ENCODE measurements around the gene NRIP3.
A peak's percentile ranks its signal among the peaks of the same experiment; 100 is the strongest.
"Not testable (repeated sequence)": the region's sequence is repeated elsewhere in the genome, so short reads cannot be mapped to it uniquely, and the experiment has no call there.

The NRIP3 gene

DNA sequence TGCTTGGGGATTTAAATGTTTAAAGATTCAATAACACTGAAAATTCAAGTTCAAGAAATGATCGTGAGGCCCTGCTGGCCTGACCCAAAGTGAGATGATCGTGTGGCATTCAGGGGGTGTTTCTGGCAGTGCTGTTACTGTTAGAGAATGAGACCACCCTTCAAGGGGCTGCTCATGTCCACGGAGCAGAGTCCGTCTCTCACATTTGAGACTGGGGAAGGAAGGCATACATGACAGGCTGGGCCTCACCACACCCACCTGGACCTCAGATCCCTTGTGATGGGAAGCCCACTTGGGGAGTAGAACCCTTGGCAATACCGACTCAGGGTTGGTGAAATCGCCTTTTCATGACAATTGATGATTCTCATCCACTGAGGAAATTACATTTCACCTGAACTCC lies 16.1 kb upstream of the NRIP3 start:
- no peak overlapping the region for H3K4me3 ChIP-seq (replicated peaks in 1 of 2; ENCODE audit: low read depth in 2 of 2, low read length in 2 of 2)
- no peak for DNase-seq (ENCODE audit: low read depth in 2 of 2)
- TF ChIP-seq, protein P1, sequence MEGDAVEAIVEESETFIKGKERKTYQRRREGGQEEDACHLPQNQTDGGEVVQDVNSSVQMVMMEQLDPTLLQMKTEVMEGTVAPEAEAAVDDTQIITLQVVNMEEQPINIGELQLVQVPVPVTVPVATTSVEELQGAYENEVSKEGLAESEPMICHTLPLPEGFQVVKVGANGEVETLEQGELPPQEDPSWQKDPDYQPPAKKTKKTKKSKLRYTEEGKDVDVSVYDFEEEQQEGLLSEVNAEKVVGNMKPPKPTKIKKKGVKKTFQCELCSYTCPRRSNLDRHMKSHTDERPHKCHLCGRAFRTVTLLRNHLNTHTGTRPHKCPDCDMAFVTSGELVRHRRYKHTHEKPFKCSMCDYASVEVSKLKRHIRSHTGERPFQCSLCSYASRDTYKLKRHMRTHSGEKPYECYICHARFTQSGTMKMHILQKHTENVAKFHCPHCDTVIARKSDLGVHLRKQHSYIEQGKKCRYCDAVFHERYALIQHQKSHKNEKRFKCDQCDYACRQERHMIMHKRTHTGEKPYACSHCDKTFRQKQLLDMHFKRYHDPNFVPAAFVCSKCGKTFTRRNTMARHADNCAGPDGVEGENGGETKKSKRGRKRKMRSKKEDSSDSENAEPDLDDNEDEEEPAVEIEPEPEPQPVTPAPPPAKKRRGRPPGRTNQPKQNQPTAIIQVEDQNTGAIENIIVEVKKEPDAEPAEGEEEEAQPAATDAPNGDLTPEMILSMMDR (IDR thresholded peaks at IDR 0.05; ENCODE audit: low read depth, low read length): no peak

DNA sequence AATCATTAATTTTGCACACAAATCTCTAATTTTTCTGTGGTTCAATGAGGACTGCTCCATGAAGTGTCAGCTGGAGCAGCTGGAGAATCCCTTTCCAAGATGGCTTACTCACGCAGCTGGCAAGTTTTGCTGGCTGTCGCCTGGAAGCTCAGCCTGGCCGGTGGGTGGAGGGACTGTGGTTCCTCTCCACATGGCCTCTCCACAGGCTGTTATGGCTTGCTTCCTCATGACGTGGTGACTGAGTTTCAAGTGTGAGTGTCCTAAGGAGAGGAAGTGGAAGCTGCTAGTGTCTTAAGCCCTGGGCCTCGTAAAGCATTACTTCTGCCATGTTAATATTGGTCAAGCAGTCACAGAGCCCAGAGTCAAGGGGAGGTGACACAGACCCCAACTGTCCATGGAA lies 14.0 kb upstream of the NRIP3 start:
- no peak overlapping the region for H3K4me3 ChIP-seq (replicated peaks in 1 of 2; ENCODE audit: low read depth in 2 of 2, low read length in 2 of 2)
- DNase-seq (ENCODE audit: low read depth in 2 of 2): peak; percentile 19 to 22
- TF ChIP-seq, protein P1 (IDR thresholded peaks at IDR 0.05; ENCODE audit: low read depth, low read length): no peak

DNA sequence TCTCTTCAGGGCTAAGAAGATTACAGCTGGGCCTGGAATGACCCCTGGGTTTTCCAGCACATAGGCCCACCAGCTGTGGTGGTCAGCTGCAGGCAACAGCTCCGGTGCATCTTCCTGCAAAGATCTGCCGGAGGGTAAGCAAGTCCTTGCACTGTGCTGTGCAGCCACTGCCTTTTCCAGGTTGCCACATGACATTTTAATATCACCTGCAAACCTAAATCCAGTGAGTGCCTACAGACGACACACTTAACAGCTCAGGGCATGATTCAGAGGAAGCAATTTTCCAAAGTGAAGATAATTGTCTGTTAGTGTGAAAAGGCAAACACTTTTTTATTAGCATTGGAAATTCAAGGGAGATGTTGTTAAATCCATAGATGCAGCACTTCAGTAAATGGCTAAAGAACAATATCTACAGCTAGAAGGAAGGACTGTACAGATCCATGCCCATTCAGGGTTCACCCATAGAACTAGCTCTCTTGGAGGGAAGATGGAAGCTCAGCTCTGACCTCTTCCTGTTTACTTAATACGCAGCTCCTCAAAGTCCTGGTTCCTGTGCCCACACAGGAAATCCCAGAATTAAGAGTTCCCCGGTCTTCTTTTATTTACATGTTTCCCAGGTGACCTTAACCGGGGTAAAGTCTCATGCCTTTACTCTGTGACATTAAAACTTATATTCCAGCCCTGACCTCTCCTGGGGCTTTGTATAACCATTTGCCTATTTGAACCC lies 13.3 kb upstream of the NRIP3 start:
- DNase-seq (ENCODE audit: low read depth in 2 of 2): peak in 1 of 2 donors; percentile 5
- TF ChIP-seq, protein P1 (IDR thresholded peaks at IDR 0.05; ENCODE audit: low read depth, low read length): no peak
- H3K4me3 ChIP-seq (replicated peaks in 1 of 2; ENCODE audit: low read depth in 2 of 2, low read length in 2 of 2): no peak overlapping the region

DNA sequence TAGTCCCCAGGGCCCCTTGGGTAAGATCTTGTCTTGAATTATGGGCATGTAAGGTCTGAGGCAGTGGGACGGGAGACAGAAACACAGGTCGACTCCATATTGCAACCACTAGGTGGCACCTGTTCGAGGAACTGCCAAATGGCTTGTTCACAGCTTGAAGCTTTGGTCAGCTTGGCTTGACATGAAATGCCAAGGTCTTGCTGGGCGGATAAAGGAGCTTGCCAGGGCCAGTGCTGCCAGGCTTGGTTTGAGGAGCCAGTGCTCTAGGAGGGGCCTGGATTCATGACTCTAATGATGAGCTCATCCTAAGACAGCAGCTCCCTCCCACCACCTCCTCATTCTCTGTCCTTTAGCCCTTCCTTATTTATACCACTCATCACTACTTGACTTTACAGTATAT lies 11.9 kb upstream of the NRIP3 start:
- peak; percentile 88 for DNase-seq (ENCODE audit: low read depth in 2 of 2)
- TF ChIP-seq, protein P1 (IDR thresholded peaks at IDR 0.05; ENCODE audit: low read depth, low read length): peak; percentile 80
- H3K4me3 ChIP-seq (replicated peaks in 1 of 2; ENCODE audit: low read depth in 2 of 2, low read length in 2 of 2): no peak overlapping the region

DNA sequence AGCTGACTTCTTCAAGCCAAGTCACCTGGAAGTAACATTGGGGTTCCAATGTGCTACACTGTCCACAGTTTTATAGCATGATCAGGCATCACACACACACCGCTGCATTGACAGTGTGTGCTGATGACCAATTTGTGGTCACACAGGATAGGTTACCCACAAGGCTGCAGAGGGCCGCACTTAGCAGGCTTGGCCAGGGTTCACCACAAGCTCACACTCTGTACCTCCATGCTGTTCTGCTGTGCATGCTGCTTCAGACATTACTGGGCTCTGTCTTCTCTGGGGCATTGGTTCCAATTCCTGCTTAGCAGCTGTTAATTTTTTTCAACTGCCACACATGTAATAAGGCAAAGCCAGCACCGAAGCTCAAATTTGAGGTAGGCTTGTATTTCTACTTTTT lies 11.0 kb upstream of the NRIP3 start:
- TF ChIP-seq, protein P1 (IDR thresholded peaks at IDR 0.05; ENCODE audit: low read depth, low read length): no peak
- no peak overlapping the region for H3K4me3 ChIP-seq (replicated peaks in 1 of 2; ENCODE audit: low read depth in 2 of 2, low read length in 2 of 2)
- no peak for DNase-seq (ENCODE audit: low read depth in 2 of 2)

DNA sequence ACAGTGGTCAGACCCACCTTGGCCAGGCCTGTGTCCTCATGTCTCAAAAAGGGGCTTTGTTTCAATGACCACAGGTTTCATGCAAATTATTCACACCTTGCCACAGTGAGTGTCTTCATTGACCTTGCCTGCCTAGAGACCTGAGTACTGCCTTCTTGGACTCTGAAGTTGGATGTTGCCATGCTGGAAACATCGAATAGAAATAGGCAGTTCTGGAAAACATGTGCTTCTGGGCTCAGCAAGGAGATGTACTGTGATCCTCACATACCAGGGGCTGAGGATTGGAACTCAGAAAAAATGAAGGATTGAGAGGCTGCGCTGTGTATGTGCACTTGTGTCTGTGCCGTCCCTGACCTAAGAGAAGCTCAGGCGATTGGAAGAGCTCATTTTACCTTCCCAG lies 9.6 kb upstream of the NRIP3 start:
- no peak for DNase-seq (ENCODE audit: low read depth in 2 of 2)
- no peak overlapping the region for H3K4me3 ChIP-seq (replicated peaks in 1 of 2; ENCODE audit: low read depth in 2 of 2, low read length in 2 of 2)
- TF ChIP-seq, protein P1 (IDR thresholded peaks at IDR 0.05; ENCODE audit: low read depth, low read length): no peak

DNA sequence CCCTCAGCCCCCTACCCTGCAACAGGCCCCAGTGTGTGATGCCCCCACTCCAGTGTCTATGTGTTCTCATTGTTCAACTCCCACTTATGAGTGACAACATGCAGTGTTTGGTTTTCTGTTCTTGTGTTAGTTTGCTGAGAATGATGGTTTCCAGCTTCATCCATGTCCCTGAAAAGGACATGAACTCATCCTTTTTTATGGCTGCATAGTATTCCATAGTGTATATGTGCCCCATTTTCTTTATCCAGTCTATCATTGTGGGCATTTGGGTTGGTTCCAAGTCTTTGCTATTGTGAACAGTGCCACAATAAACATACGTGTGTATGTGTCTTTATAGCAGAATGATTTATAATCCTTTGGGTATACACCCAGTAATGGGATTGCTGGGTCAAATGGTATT lies 5.7 kb upstream of the NRIP3 start:
- DNase-seq (ENCODE audit: low read depth in 2 of 2); H3K4me3 ChIP-seq (replicated peaks in 1 of 2; ENCODE audit: low read depth in 2 of 2, low read length in 2 of 2): not testable (repeated sequence)
